Nephron (organoid): ENCODE data around the gene SMIM24.
A peak's percentile ranks its signal among the peaks of the same experiment; 100 is the strongest.
"Not testable (repeated sequence)": the region's sequence is repeated elsewhere in the genome, so short reads cannot be mapped to it uniquely, and the experiment has no call there.

Experiments
- H3K27ac Mint-ChIP-seq, 3 experiments: 2 replicates each; pipeline ENCODE4 v1.8.0; 2020; ENCODE audit warnings: mixed read lengths in 3 of 3, mild to moderate bottlenecking in 2 of 3, moderate library complexity in 1 of 3
- H3K27me3 Mint-ChIP-seq: 2 replicates; pipeline ENCODE4 v1.8.0; 2021; ENCODE audit warnings: low read depth, mild to moderate bottlenecking, moderate library complexity, mixed read lengths
- H3K36me3 Mint-ChIP-seq: 2 replicates; pipeline ENCODE4 v1.8.0; 2020; ENCODE audit warnings: low read depth, mixed read lengths
- H3K4me1 Mint-ChIP-seq: 2 replicates; pipeline ENCODE4 v1.8.0; 2020; ENCODE audit warnings: mixed read lengths
- H3K4me3 Mint-ChIP-seq, 3 experiments: 2 replicates each; pipeline ENCODE4 v1.8.0; 2020; ENCODE audit warnings: mild to moderate bottlenecking in 3 of 3, mixed read lengths in 3 of 3, moderate library complexity in 2 of 3
- H3K9me3 Mint-ChIP-seq: 2 replicates; pipeline ENCODE4 v1.8.0; 2020; ENCODE audit warnings: mixed read lengths
- TF ChIP-seq, protein P1 (sequence below), 3 experiments: fragments of 200-600 bp; sonication (generic); IDR thresholded peaks; one replicate each; pipeline ENCODE4 v1.5.0; 2021; ENCODE audit warnings: antibody characterized with exemption in 3 of 3; ENCODE audit not compliant: unreplicated experiment in 3 of 3

The SMIM24 gene

DNA sequence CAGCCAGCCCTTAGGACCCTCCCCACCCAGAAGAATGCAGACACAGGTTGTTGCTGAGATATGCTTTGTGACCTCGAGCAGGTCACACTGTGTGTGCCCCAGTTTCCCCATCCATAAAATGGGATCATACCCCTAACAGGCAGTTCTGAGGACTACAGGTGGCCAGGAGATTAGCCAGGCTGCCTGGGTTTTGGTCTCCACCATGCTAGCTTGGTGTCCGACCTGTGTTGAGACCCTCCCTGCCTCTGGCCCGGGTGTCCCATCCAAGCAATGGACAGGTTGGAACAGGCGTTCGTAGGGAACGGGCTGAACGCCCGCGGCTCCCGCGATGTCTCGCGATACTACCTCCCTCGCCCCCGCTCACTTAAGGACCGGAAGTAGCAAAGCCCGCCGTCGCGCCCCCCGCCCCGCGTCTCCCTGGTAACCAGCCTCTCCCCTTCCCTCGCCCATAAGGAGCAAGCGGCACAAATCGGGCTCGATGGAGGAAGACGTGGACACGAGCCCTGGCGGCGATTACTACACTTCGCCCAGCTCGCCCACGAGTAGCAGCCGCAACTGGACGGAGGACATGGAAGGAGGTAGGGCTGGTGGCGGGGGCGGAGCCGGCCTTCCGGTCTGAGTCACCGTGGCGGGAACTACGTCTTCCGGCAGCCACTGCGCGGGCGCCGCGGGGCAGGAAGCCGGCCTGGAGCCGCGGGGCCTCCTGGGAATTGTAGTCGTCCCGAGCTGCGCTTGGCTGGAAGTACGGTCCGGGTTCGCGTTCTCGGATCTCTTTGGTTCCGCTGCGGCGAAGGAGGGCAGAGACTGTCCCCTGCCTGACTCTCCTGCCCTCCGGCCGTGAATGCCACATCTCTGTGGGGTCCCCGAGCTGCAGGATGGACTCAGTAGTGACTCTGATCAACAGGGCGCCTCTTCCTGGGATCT, 45.4 kb downstream of the SMIM24 start:
- Mint-ChIP-seq H3K4me1 (peaks cover 5% of the 10 kb centered on the region), H3K4me3 (peak overlapping the region; percentile 90 to 93 (median 93)), H3K27me3 (no peaks in the 10 kb centered on the region), H3K36me3 (peaks cover 17% of the 10 kb centered on the region), H3K9me3 (no peaks in the 10 kb centered on the region), H3K27ac (peak overlapping the region; percentile 95 to 100 (median 99))
- TF ChIP-seq, protein P1, sequence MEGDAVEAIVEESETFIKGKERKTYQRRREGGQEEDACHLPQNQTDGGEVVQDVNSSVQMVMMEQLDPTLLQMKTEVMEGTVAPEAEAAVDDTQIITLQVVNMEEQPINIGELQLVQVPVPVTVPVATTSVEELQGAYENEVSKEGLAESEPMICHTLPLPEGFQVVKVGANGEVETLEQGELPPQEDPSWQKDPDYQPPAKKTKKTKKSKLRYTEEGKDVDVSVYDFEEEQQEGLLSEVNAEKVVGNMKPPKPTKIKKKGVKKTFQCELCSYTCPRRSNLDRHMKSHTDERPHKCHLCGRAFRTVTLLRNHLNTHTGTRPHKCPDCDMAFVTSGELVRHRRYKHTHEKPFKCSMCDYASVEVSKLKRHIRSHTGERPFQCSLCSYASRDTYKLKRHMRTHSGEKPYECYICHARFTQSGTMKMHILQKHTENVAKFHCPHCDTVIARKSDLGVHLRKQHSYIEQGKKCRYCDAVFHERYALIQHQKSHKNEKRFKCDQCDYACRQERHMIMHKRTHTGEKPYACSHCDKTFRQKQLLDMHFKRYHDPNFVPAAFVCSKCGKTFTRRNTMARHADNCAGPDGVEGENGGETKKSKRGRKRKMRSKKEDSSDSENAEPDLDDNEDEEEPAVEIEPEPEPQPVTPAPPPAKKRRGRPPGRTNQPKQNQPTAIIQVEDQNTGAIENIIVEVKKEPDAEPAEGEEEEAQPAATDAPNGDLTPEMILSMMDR (IDR thresholded peaks at IDR 0.05; ENCODE audit: unreplicated experiment in 3 of 3) = no peak

DNA sequence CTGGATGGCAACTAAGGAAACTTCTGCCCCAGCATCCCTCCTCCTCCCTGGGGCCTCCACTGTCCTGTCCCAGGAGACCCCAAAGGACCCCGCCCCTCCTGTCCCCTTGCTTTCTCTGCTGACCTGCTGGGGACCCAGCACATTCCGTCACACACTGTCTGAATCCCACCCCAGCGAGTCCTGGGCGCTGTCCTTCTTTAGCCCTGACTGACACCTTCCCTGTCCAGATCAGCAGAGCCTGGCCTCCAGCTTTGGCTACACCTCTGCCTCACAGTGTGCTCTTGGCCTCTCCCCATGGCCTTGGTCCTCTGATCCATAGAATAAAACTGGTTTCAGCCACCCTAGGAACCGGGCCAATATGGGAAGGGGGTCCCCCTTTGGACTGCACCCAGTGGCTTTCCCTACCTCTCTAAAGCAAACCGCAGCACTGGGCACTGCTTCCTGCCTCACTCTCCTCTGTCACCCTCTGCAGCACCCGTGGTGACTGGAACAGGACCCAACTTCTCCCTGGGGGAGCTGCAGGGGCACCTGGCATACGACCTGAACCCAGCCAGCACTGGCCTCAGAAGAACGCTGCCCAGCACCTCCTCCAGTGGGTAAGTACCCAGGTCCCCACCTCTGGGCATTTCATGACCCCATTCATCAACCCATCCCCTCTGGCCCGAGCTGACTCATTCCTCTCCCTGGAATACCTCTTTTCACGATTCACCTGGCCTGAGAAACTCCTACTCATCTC, 46.4 kb downstream of the SMIM24 start:
- Mint-ChIP-seq H3K36me3 (peaks cover 17% of the 10 kb centered on the region), H3K27me3 (no peaks in the 10 kb centered on the region), H3K9me3 (no peaks in the 10 kb centered on the region), H3K4me3 (peak overlapping the region; percentile 90 to 93 (median 93)), H3K4me1 (peaks cover 5% of the 10 kb centered on the region), H3K27ac (peak overlapping the region; percentile 95 to 100 (median 99))
- TF ChIP-seq, protein P1 (IDR thresholded peaks at IDR 0.05; ENCODE audit: unreplicated experiment in 3 of 3) = no peak

DNA sequence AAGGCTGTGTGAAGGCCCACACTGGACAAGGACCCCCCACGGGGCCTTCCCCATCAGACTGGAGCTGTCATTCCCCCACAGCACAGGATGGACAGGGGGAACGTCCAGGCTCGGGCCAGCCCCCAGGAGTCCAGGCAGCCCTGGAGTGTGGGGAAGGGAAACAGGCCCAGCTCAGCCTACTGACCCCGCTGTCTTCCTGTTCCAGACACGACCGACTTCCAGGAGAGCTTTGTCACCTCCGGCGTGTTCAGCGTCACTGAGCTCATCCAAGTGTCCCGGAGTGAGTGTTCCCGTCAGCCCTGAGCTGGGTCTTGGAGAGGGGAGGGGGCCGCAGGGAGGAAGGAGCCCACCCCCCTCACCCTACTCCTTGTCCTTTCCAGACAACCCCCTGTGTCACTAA, 47.0 kb downstream of the SMIM24 start:
- Mint-ChIP-seq H3K27ac (no peak overlapping the region), H3K9me3 (no peaks in the 10 kb centered on the region), H3K27me3 (no peaks in the 10 kb centered on the region), H3K36me3 (peaks cover 12% of the 10 kb centered on the region), H3K4me1 (peaks cover 7% of the 10 kb centered on the region), H3K4me3 (no peak overlapping the region)
- TF ChIP-seq, protein P1 (IDR thresholded peaks at IDR 0.05; ENCODE audit: unreplicated experiment in 3 of 3) = no peak

DNA sequence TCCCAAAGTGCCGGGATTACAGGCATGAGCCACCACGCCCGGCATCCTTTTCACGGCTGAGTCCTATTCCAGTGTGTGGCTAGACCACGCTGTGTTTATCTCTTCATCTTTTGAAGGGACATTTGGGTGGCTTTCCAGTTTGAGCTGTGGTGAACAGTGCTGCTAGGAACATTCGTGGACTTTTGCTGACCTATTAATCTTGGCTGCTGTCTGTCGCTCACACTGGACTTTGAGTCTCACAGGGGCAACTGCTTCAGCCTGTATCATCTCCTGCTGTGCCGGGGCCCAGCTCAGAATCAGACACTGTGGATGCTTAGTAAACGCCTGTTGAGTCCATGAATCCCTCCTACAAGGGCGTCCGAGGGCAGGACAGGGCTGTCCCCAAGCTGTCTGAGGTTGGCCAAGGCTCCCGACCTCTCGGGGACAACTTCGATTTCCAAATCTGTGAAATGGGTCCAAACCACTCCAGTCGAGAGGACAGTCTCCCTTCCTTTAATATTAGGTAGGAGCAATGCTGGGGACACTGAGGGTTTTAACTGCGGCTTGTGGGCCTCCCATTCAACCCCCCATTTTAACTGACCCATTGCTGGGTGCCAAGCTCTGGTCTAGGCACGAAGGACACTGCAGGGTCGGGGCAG, 48.4 kb downstream of the SMIM24 start:
- TF ChIP-seq, protein P1 (IDR thresholded peaks at IDR 0.05; ENCODE audit: unreplicated experiment in 3 of 3) = no peak
- H3K36me3 Mint-ChIP-seq = peaks cover 12% of the 10 kb centered on the region
- H3K4me1 Mint-ChIP-seq = peaks cover 16% of the 10 kb centered on the region
- no peaks in the 10 kb centered on the region for H3K27me3 Mint-ChIP-seq
- no peak overlapping the region for H3K27ac Mint-ChIP-seq
- peak overlapping the region in 1 of 3 experiments; percentile 50 for H3K4me3 Mint-ChIP-seq
- no peaks in the 10 kb centered on the region for H3K9me3 Mint-ChIP-seq

DNA sequence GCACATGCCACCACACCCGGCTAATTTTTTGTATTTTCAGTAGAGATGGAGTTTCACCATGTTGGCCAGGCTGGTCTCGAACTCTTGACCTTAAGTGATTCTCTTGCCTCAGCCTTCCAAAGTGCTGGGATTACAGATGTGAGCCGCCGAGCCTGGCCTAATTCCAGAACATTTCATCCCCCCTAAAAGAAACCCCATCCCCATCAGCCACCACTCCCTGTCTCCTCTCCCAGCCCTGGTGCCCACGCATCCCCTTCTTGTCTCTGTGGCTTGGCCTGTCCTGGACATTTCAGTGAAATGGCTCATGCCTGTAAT, 50.0 kb downstream of the SMIM24 start:
- Mint-ChIP-seq H3K4me1 (peaks cover 12% of the 10 kb centered on the region), H3K27ac (peak overlapping the region in 1 of 3 experiments; percentile 48), H3K36me3 (peaks cover 16% of the 10 kb centered on the region)
- not testable (repeated sequence) for H3K9me3 Mint-ChIP-seq, H3K27me3 Mint-ChIP-seq, H3K4me3 Mint-ChIP-seq

DNA sequence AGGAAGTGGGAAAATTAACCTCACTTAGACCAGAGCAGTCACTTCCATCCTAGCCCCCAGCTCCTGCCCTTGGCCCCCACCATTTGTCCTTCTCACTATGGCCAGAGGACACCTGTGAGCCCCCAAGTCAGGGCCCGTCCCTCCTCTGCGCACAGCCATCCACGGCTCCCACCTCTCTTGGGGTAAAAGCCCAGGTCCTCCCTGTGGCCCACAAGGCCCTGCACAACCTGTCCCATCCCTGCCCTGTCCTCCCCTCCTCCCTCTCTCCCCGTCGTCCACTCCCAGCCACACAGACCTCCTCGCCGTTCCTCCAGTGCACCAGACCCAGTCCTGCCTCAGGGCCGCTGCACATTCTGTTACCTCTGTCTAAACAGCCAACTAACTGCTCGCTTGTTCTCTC, 53.9 kb downstream of the SMIM24 start:
- TF ChIP-seq, protein P1 (IDR thresholded peaks at IDR 0.05; ENCODE audit: unreplicated experiment in 3 of 3) = no peak
- Mint-ChIP-seq H3K36me3 (peaks cover 7% of the 10 kb centered on the region), H3K4me1 (peaks cover 11% of the 10 kb centered on the region), H3K27ac (peak overlapping the region in 1 of 3 experiments; percentile 79), H3K27me3 (no peaks in the 10 kb centered on the region), H3K4me3 (no peak overlapping the region), H3K9me3 (no peaks in the 10 kb centered on the region)
